Large intestine (tissue), 3 donors: Measurements from ENCODE around the gene NTMT1. TPM values are rescaled to one million over a fixed set of nuclear protein-coding genes. Genes with fewer than 3 reads are reported as not detected.

Experiments
- DNase-seq, 2 donors: peaks; one replicate each; pipeline versions ENCODE4 v3.0.0 to v3.0.0-alpha.2; 2013
- H3K27ac ChIP-seq: one replicate; pipeline ENCODE4 v1.5.1; 2013; ENCODE audit warnings: low read length
- H3K27me3 ChIP-seq: 2 replicates; pipeline ENCODE4 v1.6.1; 2013; ENCODE audit warnings: low read length; ENCODE audit not compliant: control insufficient read depth, insufficient read depth
- H3K36me3 ChIP-seq: 2 replicates; pipeline ENCODE4 v1.6.1; 2013; ENCODE audit warnings: low read length; ENCODE audit not compliant: control insufficient read depth, insufficient read depth
- H3K4me1 ChIP-seq: one replicate; pipeline ENCODE4 v1.6.1; 2013; ENCODE audit warnings: low read length; ENCODE audit not compliant: control insufficient read depth, insufficient read depth
- H3K4me3 ChIP-seq: one replicate; pipeline ENCODE4 v1.5.1; 2013; ENCODE audit warnings: low read length
- H3K9me3 ChIP-seq: one replicate; pipeline ENCODE4 v1.6.1; 2013; ENCODE audit warnings: mild to moderate bottlenecking, low read depth, low read length, moderate library complexity; ENCODE audit not compliant: control insufficient read depth
- WGBS: methylation state at CpG from one replicate; pipeline ENCODE4 v1.1.5; 2013; ENCODE audit warnings: low lambda C conversion rate; ENCODE audit not compliant: insufficient coverage; 5-methylcytosine and 5-hydroxymethylcytosine counted together
- polyA plus RNA-seq: library from polyadenylated mRNA; unstranded; fragments of 120-200 nt; gene quantifications from one replicate; pipeline ENCODE4 v1.2.1, GENCODE V29; 2013

Gene NTMT1
- polyA plus RNA-seq, 1 donor = 45.3 TPM

DNA sequence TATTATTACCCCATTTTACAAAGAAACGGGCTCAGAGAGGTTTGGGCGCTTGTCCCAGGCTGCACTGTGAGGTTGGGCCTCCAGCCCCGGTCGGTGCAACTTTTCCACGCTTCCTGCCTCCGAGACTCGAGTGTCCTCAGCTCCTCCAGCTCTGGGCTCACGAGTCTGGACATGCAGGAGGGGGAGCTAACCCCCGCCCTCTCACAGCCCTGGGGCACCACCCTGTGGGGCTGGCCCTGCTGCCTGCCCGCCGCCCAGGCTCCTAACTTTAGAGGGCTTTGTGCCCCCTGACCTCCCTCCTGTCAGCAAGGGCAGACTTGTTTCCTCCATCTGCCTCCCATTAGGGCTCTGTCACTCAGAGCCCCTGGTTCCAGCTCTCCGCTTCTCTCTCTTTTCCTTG lies 20.3 kb downstream of the NTMT1 start:
- H3K9me3 ChIP-seq = no peaks in the 10 kb centered on the region
- no peak overlapping the region for H3K27ac ChIP-seq
- no peaks in the 10 kb centered on the region for H3K36me3 ChIP-seq
- H3K27me3 ChIP-seq = no peaks in the 10 kb centered on the region
- no peak for DNase-seq
- peaks cover 2% of the 10 kb centered on the region for H3K4me1 ChIP-seq
- no CpG with 5 or more reads among the region's 12 CpGs for WGBS
- no peak overlapping the region for H3K4me3 ChIP-seq

DNA sequence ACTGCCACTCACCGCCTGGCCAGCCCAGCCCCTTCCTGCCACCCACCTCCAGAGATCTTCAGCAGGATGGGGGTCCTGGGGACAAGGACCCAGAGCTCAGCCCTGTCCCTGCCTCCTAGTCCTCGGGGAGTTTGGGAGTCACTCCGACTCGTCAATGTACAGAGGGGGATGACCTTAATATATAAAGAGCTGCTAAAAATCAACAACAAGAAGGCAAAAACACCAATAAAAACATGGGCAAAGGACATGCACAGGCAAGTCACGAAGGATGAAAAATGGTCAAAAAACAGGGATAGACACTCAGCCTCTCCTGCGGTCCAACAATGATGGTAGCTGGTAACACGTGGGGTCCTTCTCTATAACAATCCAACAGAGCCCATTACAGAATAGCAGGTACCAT lies 20.7 kb downstream of the NTMT1 start:
- 100% methylated on average over 2 of the region's 7 CpGs for WGBS
- H3K27ac ChIP-seq = no peak overlapping the region

DNA sequence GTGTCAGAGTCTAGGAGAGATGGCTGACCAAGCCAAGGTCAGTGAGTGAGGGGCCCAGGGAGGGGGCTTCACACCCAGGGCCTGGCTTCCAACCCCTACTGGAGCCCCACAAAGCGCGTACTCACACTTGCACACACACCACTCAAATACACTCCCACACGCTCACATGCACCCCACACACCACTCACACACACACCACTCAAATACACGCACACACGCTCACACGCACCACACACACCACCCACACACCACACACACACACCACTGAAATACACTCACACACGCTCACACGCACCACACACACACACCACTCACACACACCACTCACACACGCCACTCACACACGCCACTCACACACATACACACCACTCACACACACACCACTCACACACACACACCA lies 21.7 kb downstream of the NTMT1 start:
- Histone ChIP-seq H3K9me3 (no peaks in the 10 kb centered on the region), H3K27me3 (no peaks in the 10 kb centered on the region), H3K4me3 (no peak overlapping the region), H3K4me1 (no peaks in the 10 kb centered on the region), H3K36me3 (no peaks in the 10 kb centered on the region), H3K27ac (no peak overlapping the region)
- WGBS = no CpG with 5 or more reads among the region's 10 CpGs
- DNase-seq = no peak

More for the DNA sequence above, 20.7 kb downstream of the NTMT1 start:
- DNase-seq = no peak
- Histone ChIP-seq H3K36me3 (no peaks in the 10 kb centered on the region), H3K4me3 (no peak overlapping the region), H3K9me3 (no peaks in the 10 kb centered on the region), H3K4me1 (no peaks in the 10 kb centered on the region), H3K27me3 (no peaks in the 10 kb centered on the region)

DNA sequence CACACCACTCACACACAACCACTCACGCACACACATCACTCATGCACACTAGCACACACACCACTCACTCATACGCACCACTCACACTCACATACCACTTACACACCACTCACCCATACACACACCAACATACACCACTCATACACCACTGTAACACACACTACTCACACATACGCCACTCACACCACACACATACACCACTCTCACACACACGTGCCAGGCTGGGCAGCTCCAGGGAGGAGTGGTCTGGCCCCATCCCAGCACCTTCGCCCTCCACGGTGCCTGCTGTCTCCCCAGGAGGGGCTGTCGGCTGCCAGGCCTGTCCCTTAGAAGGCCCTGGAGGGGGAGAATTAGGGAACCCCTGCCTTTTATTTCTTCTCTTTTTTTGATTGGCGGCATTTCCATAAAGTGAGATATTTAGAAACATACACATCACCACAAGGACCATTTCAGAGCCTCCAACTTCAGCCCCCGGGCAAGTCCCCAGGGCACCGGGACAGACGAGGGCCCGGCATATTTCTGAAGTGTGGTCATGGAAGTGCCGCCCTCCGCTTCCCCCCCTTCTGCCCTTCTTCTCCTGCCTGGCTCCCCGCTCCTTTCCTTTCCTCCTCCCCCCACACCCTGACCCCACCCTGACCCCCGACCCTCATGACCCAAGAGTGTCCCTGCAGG lies 22.3 kb downstream of the NTMT1 start:
- no peak for DNase-seq
- no peaks in the 10 kb centered on the region for H3K36me3 ChIP-seq
- WGBS = 100% methylated on average over 1 of the region's 16 CpGs
- no peaks in the 10 kb centered on the region for H3K27me3 ChIP-seq
- no peak overlapping the region for H3K4me3 ChIP-seq
- H3K4me1 ChIP-seq = no peaks in the 10 kb centered on the region
- no peaks in the 10 kb centered on the region for H3K9me3 ChIP-seq
- no peak overlapping the region for H3K27ac ChIP-seq

DNA sequence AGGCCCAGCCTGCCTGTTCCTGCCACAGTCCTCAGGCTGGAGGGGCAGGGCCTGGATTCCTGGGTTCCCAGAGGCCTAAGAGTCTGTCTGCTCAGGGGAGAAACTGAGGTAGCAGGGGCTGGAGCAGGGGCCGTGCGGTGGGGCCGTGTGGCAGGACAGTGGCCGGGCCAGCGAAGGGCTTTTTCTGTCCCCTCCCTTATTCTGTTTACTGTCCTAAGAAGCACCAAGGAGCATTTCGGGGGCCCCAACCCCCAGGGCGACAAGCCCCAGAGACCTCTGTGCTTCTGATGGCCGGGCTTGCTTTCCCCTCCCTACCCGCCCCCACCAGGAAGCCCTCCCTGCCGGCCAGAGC lies 22.8 kb downstream of the NTMT1 start:
- no peaks in the 10 kb centered on the region for H3K36me3 ChIP-seq
- H3K27ac ChIP-seq = no peak overlapping the region
- no CpG with 5 or more reads among the region's 10 CpGs for WGBS
- H3K4me1 ChIP-seq = no peaks in the 10 kb centered on the region
- H3K4me3 ChIP-seq = no peak overlapping the region
- H3K27me3 ChIP-seq = no peaks in the 10 kb centered on the region
- DNase-seq = no peak
- H3K9me3 ChIP-seq = no peaks in the 10 kb centered on the region

DNA sequence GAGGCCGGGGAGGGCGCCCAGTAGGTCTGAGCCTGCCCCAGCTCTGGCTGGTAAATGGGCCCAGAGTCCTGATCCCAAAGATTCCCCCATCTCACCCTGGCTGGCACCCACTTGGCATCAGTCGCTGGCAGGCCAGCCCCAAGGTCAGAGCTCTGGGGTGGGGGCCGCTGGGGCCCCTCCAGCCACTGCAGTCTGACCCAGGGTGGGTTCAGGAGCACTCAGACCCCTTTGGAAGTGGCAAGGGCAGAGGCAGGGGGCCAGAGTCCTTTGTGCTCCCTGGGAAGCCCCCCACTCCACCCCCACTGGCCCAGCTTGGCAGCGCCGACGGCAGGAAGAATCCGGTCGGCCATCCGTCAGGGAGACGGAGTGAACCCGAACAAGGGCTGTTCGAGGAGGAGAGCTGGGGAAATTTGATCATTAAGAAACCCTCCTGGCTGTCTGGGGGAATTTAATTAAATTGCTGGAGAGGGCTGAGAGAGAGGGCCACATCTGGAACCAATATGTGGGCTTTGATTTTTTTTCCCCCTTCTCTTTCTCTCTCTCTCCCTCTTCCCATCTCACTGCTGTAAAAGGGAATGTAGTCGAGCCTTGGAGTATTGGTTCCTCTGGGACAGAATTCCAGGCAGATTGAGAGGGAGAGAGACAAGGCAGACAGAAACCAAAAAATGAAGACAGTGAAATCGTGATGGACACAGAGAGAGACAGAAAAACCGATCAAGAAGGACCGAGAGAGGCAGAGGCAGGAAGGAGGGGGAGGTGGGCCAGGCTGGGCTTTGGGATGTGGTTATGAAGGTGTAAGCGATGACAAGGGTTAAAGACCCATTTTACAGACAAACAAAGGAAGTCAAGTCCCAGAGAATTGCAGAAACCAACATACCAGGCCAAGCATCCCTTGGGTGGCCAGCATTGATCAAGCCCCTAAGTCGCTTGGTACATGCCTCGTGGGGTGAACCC lies 24.0 kb downstream of the NTMT1 start:
- H3K27ac ChIP-seq = no peak overlapping the region
- H3K36me3 ChIP-seq = no peaks in the 10 kb centered on the region
- no peaks in the 10 kb centered on the region for H3K9me3 ChIP-seq
- no peaks in the 10 kb centered on the region for H3K27me3 ChIP-seq
- DNase-seq = no peak
- no peak overlapping the region for H3K4me3 ChIP-seq
- WGBS = 82% methylated on average over 3 of the region's 20 CpGs
- peaks cover 7% of the 10 kb centered on the region for H3K4me1 ChIP-seq

DNA sequence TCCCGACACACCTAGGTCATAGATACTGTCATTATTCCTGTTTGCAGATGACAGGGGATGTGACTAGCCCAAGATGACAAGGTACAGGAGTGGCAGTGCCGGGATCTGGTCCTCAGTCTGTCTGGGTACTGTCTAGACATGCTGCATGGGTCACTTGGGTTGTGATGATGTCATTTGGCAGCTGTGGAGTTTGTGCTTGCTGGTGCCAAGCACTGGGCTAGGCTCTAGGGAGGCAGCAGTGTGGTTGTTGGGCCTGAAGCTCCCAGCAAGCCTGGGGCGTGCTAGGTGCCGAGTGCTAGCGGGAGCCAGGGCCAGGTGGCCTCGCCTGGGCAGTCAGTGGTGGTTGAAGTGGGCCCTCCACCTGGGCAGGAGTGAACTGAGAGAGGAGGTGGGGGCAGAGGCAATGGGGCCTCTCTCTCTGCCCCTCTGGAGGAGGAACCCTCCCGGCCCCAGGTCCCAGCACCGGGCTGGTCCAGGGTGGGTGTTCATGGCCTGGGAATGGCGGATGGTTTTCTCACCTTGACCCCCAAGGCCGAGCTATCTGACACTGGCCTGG lies 24.8 kb downstream of the NTMT1 start:
- Histone ChIP-seq H3K27me3 (peaks cover 3% of the 10 kb centered on the region), H3K4me1 (peaks cover 10% of the 10 kb centered on the region), H3K9me3 (no peaks in the 10 kb centered on the region), H3K4me3 (no peak overlapping the region), H3K27ac (no peak overlapping the region), H3K36me3 (no peaks in the 10 kb centered on the region)
- no CpG with 5 or more reads among the region's 10 CpGs for WGBS
- no peak for DNase-seq

DNA sequence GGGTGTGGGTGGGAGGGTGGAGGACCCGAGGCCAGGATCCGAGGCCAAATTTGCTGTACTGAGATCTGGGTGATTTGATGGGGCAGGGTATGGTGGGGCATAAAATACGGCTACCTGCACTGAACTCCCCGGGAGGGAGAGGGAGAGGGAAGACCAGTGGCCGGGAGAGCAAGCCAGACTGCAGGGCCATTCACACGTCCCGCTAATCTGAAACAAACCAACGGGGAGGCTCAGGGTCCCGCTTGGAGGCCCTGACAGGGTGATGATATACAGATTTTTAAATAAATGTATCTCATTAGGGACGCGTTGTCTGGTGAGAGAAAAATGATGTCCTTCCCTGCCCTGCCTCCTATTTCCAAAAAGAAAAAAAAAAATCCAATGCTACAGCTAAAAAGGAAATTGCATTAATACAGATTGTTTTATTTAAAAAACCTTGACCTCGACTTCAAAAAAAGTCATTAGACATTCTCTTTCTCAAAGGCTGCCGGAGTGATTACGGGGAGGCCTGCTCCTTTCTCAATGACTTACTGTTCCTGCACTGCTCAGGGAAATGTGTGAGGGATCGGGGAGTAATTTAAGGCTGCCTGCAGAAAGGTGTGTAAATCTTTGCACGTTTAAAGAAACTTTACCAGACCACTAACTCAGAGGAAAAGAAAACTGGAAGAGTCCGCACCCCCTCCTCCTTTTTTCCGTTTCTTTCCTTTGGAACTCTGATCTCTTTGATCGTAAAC lies 28.0 kb downstream of the NTMT1 start:
- no peak overlapping the region for H3K27ac ChIP-seq

DNA sequence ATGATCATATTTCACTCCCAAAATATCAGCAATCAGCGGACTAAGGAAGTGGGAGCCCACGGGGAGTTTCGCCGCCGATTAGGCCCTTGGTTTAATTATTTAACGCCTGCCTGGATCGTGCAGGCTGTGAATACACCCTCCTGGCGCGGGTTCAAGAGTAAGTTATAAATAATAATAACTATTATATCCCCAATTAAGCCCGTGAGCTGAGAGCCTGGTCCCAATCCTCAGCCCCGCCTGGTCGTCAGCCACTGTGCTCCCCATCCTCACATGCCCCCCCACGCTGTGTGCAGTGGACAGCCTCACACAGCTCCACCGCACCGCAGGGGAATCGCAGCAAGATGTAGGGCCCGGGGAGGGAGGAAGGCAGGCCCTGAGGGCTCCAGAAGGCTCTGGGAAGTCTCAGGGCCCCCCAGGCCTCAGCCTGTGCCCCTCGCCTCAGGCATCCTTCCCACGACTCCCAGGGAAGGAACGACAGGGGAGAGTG lies 28.6 kb downstream of the NTMT1 start:
- no peaks in the 10 kb centered on the region for H3K36me3 ChIP-seq
- H3K27me3 ChIP-seq = peaks cover 3% of the 10 kb centered on the region
- no peaks in the 10 kb centered on the region for H3K9me3 ChIP-seq
- H3K4me3 ChIP-seq = no peak overlapping the region
- DNase-seq = peak in 1 of 2 donors; percentile 33
- 12% methylated on average over 5 of the region's 20 CpGs for WGBS
- H3K27ac ChIP-seq = no peak overlapping the region
- peaks cover 10% of the 10 kb centered on the region for H3K4me1 ChIP-seq

More for the DNA sequence above, 28.0 kb downstream of the NTMT1 start:
- H3K4me1 ChIP-seq = peaks cover 10% of the 10 kb centered on the region
- no peaks in the 10 kb centered on the region for H3K9me3 ChIP-seq
- WGBS = no CpG with 5 or more reads among the region's 19 CpGs
- H3K4me3 ChIP-seq = no peak overlapping the region
- peaks cover 3% of the 10 kb centered on the region for H3K27me3 ChIP-seq
- H3K36me3 ChIP-seq = no peaks in the 10 kb centered on the region
- DNase-seq = peak in 1 of 2 donors; percentile 26

DNA sequence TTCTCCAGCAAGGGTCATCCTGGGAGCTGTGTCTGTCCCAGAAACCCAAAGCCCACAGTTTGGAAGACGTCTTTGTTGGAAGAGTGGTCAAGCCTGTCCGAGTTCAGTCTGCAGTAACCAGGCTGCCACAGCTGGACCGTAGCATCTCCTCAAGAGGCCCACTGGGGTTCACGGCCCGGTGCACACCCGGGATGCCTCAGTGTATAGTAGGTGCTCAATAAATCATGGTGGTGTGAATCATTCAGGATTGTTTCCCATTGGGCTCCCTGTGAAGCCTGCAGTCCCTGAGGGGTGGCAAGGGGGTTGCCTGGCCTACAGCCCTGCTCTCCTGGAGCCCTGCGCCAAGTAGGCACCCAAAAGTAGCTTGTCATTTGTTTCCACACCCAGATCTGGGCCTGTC lies 29.2 kb downstream of the NTMT1 start:
- H3K4me1 ChIP-seq = peaks cover 10% of the 10 kb centered on the region
- peaks cover 3% of the 10 kb centered on the region for H3K27me3 ChIP-seq
- no CpG with 5 or more reads among the region's 7 CpGs for WGBS
- H3K27ac ChIP-seq = no peak overlapping the region
- H3K4me3 ChIP-seq = no peak overlapping the region
- no peaks in the 10 kb centered on the region for H3K36me3 ChIP-seq
- no peaks in the 10 kb centered on the region for H3K9me3 ChIP-seq
- no peak for DNase-seq
